ENCODE results near the gene SYN1.

DNA sequence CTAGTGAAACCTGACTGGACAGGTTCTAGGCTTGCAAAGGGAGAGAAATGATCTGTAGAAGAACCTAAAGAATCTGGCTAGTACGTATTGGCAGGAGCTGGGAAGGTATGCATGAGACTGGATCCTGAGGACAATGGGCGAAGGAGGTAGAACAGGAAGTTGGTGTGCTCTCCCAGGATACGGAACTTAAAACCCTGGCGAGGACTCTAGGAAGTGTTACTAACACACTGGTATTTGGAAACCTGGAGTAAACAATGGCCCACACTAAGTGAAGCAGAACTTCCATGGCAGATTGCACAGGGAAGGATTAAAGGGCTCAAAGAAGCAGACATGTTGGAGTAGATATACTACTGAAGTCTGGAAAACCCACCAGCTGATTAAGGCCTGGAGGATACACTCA is 9.1 kb downstream of the SYN1 start:
- TF ChIP-seq, protein P1, sequence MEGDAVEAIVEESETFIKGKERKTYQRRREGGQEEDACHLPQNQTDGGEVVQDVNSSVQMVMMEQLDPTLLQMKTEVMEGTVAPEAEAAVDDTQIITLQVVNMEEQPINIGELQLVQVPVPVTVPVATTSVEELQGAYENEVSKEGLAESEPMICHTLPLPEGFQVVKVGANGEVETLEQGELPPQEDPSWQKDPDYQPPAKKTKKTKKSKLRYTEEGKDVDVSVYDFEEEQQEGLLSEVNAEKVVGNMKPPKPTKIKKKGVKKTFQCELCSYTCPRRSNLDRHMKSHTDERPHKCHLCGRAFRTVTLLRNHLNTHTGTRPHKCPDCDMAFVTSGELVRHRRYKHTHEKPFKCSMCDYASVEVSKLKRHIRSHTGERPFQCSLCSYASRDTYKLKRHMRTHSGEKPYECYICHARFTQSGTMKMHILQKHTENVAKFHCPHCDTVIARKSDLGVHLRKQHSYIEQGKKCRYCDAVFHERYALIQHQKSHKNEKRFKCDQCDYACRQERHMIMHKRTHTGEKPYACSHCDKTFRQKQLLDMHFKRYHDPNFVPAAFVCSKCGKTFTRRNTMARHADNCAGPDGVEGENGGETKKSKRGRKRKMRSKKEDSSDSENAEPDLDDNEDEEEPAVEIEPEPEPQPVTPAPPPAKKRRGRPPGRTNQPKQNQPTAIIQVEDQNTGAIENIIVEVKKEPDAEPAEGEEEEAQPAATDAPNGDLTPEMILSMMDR (IDR thresholded peaks at IDR 0.05; ENCODE audit: low read depth, low read length, missing input control): no peak
- no peak for TF ChIP-seq HNF4G (IDR thresholded peaks at IDR 0.05)
